ENCODE data around the gene NPLOC4.

Gene NPLOC4

GRCh38 chr17:81636505-81637288, at the start of gene NPLOC4, which contains the start of gene TSPAN10:
NPLOC4 (minus strand) TSS chr17:81637112; CDS start chr17:81636930, 182 bp downstream.
TSPAN10 (plus strand) TSS chr17:81637196; CDS start chr17:81642413, 5,217 bp downstream.
- TF ChIP-seq, protein P1, sequence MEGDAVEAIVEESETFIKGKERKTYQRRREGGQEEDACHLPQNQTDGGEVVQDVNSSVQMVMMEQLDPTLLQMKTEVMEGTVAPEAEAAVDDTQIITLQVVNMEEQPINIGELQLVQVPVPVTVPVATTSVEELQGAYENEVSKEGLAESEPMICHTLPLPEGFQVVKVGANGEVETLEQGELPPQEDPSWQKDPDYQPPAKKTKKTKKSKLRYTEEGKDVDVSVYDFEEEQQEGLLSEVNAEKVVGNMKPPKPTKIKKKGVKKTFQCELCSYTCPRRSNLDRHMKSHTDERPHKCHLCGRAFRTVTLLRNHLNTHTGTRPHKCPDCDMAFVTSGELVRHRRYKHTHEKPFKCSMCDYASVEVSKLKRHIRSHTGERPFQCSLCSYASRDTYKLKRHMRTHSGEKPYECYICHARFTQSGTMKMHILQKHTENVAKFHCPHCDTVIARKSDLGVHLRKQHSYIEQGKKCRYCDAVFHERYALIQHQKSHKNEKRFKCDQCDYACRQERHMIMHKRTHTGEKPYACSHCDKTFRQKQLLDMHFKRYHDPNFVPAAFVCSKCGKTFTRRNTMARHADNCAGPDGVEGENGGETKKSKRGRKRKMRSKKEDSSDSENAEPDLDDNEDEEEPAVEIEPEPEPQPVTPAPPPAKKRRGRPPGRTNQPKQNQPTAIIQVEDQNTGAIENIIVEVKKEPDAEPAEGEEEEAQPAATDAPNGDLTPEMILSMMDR (conservative IDR thresholded peaks at IDR 0.05) = no peak
- H3K27ac ChIP-seq = peak within 1 kb of the TSS; percentile 93

DNA sequence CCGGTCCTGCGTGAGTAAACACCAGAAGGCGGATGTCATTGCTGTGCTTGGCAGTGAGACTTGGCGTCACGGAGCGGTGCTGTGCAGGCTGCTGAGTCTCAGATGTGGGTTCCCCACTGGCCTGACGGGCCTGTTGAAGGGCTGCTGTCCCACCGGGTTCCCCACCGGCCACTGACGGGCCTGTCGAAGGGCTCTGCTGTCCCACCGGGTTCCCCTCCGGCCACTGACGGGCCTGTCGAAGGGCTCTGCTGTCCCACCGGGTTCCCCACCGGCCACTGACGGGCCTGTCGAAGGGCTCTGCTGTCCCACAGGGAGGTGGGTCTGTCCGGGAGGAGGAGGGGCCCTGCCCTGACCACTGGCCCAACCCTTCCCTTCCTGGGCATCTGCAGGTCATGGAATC, 49.7 kb upstream of the NPLOC4 start:
- TF ChIP-seq, protein P1 (conservative IDR thresholded peaks at IDR 0.05) = no peak

DNA sequence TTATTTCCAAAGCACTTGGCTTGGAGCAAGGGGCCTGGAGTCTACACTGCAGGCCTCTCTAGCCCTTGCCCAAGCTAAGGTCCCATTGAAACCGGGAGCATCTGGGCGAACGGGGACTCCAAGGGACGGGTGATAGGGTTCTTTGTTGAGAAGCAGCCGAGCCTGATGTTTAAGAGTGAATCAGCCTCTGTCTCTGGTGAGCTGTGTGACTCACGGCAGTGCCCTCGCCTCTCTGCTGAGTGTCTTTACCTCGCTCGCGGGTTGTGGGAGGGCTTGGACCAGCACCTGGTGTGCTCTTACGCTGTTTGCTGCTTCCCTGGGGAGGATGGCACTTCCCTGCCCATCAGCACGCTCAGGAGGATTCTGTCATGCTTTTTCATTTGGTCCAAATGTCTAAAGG, 48.2 kb upstream of the NPLOC4 start:
- peak overlapping the region; percentile 91; the same call in 1 of the 2 replicates for H3K27ac ChIP-seq
- TF ChIP-seq, protein P1 (conservative IDR thresholded peaks at IDR 0.05) = no peak

More for the DNA sequence above, 49.7 kb upstream of the NPLOC4 start:
- H3K27ac ChIP-seq = no peak overlapping the region

- H3K27ac ChIP-seq = peak overlapping the region; percentile 91
- TF ChIP-seq, protein P1 (conservative IDR thresholded peaks at IDR 0.05) = no peak
Measured at GRCh38 chr17:81684442-81684911, 47.6 kb upstream of the NPLOC4 start.

GRCh38 chr17:81683584-81684441, 46.9 kb upstream of the NPLOC4 start, which contains the start of the genes ARL16 and HGS:
ARL16 (minus strand) TSS chr17:81683797; CDS start chr17:81683753, 44 bp downstream.
HGS (plus strand) TSS chr17:81684011; CDS start chr17:81684067, 56 bp downstream.
- H3K27ac ChIP-seq = peak within 1 kb of the TSS; percentile 91
- TF ChIP-seq, protein P1 (conservative IDR thresholded peaks at IDR 0.05) = no peak

- H3K27ac ChIP-seq = peak overlapping the region; percentile 91
- TF ChIP-seq, protein P1 (conservative IDR thresholded peaks at IDR 0.05) = no peak
Measured at GRCh38 chr17:81683208-81683583, 46.3 kb upstream of the NPLOC4 start.
